Activated CD4-positive, alpha-beta T cell treated with anti-CD3 and anti-CD28 coated beads, Interleukin-2, amount 10 ng/mL, durations not matched to agents 7 days and 5 days (primary cell): ENCODE results near the gene ERI3. TPM values are rescaled to one million over a fixed set of nuclear protein-coding genes. Genes with fewer than 3 reads are reported as not detected.

ENCODE experiments used
- CTCF ChIA-PET: fragments of 350-600 bp; sonication (Branson Sonifier 250); formaldehyde crosslinking; loops from one replicate; lab custom pipeline; 2021; ENCODE audit warnings: antibody characterized with exemption; lab: Charles Lee
- POLR2A ChIA-PET: fragments of 350-600 bp; sonication (Branson Sonifier 250); formaldehyde crosslinking; loops from one replicate; lab custom pipeline; 2021; ENCODE audit warnings: antibody characterized with exemption; lab: Charles Lee
- DNase-seq: peaks from one replicate; pipeline ENCODE4 v3.0.0-alpha.2; 2020
- H3K27ac Mint-ChIP-seq: one replicate; pipeline ENCODE4 v1.8.0; 2021; ENCODE audit warnings: mild to moderate bottlenecking, moderate library complexity, mixed read lengths
- H3K27me3 Mint-ChIP-seq: one replicate; pipeline ENCODE4 v1.8.0; 2021; ENCODE audit warnings: mixed read lengths
- H3K36me3 Mint-ChIP-seq: one replicate; pipeline ENCODE4 v1.8.0; 2021; ENCODE audit warnings: low read depth, mixed read lengths
- H3K4me1 Mint-ChIP-seq: one replicate; pipeline ENCODE4 v1.8.0; 2021; ENCODE audit warnings: mixed read lengths
- H3K4me3 Mint-ChIP-seq: one replicate; pipeline ENCODE4 v1.8.0; 2021; ENCODE audit warnings: mild to moderate bottlenecking, moderate library complexity, mixed read lengths
- H3K9me3 Mint-ChIP-seq: one replicate; pipeline ENCODE4 v1.8.0; 2021; ENCODE audit warnings: mixed read lengths
- total RNA-seq, 2 experiments: library from RNA; stranded (reverse); gene quantifications; one replicate each; pipeline ENCODE4 v1.2.3, GENCODE V29; 2021

Gene ERI3
- total RNA-seq, 2 experiments from 2014 or later = 27.8 to 29.2 TPM

DNA sequence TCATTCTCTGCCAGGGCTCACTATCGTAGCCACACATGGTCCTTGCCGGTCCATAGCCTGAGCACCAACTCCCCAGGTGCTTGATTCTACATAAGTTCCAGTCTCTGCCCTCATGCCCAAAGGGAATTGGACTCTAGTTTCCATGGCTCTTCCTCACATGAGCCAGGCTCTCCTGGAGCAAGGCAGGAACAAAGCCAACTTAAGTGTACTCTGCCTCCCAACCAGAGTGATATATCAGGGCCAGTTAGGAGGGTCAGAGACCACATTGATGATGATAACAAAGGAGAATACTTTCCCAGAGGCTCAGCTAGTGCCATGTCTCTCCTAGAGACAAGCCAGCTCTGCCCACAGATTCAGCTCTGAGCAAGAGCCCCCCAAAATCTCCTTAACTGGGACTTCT is 70.9 kb downstream of the ERI3 start:
- Mint-ChIP-seq H3K27me3 (no peaks in the 10 kb centered on the region), H3K4me1 (no peaks in the 10 kb centered on the region), H3K4me3 (no peak overlapping the region), H3K36me3 (peaks cover 9% of the 10 kb centered on the region), H3K27ac (no peak overlapping the region), H3K9me3 (no peaks in the 10 kb centered on the region)
- DNase-seq = no peak
- ChIA-PET CTCF (interaction anchor here (1.3 to 1.4 kb wide), 2 partner anchors 12 kb away, joined by 4 to 5 read pairs; no protein-coding TSS in a partner anchor), POLR2A (no interaction called here)

DNA sequence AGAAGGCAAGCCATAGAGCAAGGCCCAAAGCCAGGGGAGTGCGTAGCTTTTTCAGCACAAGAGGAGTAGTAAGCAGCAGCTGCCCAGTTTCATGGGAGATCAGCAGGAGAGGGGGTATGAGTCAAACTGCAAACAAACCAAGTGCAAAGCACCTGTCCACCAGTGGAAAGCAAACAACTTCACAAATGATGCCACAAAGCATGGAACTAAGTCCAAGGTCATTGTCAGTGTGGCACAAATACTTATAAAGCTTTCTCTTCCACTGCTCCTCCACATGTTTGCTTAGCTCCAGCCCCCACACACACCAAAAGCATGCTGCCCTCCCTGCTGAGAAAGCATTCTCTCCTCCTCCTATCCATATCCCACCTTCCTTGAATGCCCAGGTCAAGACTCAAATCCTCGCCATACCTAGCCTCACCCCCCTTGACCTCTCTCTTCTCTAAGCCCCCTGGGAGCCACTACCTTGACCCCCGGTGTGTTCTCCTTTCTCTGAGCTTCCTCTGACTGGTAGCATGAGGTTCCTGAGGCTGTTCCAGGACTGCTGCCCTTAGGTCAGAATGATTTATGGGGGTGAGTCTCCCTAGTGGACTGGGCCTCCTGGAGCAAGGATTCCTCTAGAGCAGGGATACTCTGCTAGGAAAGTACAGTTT is 71.4 kb downstream of the ERI3 start:
- ChIA-PET CTCF (interaction anchor here (0.6 to 1.3 kb wide), 2 partner anchors 13 to 41 kb away, joined by 4 to 5 read pairs; no protein-coding TSS in a partner anchor), POLR2A (no interaction called here)
- no peak overlapping the region for H3K27ac Mint-ChIP-seq

DNA sequence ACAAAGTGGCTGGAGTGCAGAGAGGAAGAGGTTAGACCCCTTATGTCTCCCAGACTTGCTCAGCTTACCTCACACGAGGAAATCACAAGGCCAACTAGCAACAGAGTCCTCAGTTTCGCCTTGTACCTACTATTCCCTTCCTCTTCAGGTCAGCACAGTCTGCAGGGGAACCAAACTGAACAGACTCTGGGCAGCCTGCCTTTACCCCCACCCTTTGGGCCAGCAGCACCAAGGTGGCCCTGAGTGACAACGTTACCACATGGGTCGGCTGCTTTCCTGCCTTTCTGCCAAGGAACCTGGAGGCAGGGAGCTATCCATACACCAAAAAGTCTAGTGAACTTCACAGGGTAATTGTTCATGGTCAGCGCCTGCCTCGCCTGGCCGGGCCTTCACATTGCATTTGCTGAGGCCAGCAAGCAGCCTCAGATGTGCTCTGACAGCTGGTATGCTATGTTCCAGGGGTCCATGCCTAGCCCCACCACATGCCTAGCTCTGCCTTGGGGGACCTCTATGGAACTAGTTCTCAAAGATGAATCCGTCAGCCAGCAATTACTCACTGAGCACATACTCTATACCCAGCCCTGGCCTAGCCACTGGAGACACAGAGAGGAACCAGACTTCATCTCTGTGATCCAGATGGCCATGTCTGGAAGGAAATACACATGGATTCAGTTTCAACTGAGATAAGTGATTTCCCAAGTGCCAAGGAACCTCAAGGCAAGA is 72.2 kb downstream of the ERI3 start:
- ChIA-PET POLR2A (no interaction called here), CTCF (interaction anchor here (0.6 kb wide), 1 partner anchor 42 kb away, joined by 4 read pairs; no protein-coding TSS in a partner anchor)
- no peak for DNase-seq
- Mint-ChIP-seq H3K4me1 (no peaks in the 10 kb centered on the region), H3K4me3 (no peak overlapping the region), H3K27ac (no peak overlapping the region), H3K9me3 (no peaks in the 10 kb centered on the region), H3K27me3 (no peaks in the 10 kb centered on the region), H3K36me3 (peaks cover 9% of the 10 kb centered on the region)

More for the DNA sequence above, 71.4 kb downstream of the ERI3 start:
- H3K27me3 Mint-ChIP-seq = no peaks in the 10 kb centered on the region
- H3K4me1 Mint-ChIP-seq = no peaks in the 10 kb centered on the region
- H3K4me3 Mint-ChIP-seq = no peak overlapping the region
- DNase-seq = no peak
- H3K36me3 Mint-ChIP-seq = peaks cover 9% of the 10 kb centered on the region
- H3K9me3 Mint-ChIP-seq = no peaks in the 10 kb centered on the region

DNA sequence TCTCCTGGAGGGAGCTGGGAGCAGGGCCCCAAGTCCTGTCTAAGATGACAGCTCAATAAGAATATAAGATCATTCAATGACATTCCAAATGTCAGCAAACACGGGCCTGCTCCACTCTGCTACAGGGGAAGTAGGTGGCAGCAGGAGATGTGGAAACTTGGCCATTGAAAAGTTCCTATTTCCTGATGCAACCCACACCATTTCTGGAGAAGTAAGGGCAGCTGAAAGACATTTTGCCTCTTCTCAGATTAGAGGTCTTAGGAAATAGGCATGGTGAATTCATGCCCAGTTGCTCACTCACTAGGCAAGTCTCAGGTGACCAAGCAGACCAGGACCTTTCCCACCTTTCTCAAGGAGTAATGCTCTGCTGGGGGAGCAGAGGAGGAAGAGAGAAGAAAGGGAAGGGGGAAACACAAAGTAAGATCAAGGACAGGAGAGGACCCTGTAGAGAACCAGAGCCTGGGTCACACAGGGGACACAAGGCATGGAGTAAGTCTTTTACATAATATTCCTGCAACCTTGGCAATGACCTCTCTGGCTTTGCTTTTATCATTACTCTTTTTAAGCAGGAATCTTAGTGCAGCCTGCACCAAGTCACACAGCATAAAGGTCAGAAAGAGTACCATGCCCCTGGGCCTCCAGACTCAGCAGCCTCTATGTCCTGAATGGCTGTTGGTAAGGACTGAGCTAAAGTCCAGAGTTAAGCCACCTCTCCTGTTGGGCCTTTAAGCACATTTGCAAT is 72.9 kb downstream of the ERI3 start:
- DNase-seq = no peak
- Mint-ChIP-seq H3K27me3 (no peaks in the 10 kb centered on the region), H3K27ac (no peak overlapping the region), H3K36me3 (peaks cover 9% of the 10 kb centered on the region), H3K4me1 (no peaks in the 10 kb centered on the region), H3K9me3 (no peaks in the 10 kb centered on the region), H3K4me3 (no peak overlapping the region)
- CTCF ChIA-PET = no interaction called here
- POLR2A ChIA-PET = no interaction called here

DNA sequence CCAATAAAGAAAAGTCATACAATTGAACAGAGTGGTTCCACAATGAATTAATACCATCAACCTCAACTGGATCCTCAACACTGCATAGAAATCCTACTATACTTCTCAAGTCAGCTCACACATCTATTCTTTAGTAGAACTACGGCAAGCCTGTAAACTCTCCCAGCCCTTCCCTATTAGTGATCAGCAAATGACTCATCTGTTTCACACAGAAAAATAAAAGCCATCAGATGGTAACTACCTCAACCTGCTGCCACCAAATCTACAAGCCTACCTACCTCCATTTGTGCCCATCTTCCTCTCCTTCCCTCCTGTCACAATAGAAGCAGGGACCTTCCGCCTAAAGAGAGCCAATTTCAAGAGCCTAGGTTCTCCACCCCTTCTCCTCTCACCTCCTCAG is 78.2 kb downstream of the ERI3 start:
- CTCF ChIA-PET = interaction anchor here (1.2 kb wide), 1 partner anchor 11 kb away, joined by 3 read pairs; no protein-coding TSS in a partner anchor
- DNase-seq = no peak
- H3K4me3 Mint-ChIP-seq = no peak overlapping the region
- no peaks in the 10 kb centered on the region for H3K36me3 Mint-ChIP-seq
- no peaks in the 10 kb centered on the region for H3K27me3 Mint-ChIP-seq
- peaks cover 17% of the 10 kb centered on the region for H3K4me1 Mint-ChIP-seq
- H3K27ac Mint-ChIP-seq = no peak overlapping the region
- POLR2A ChIA-PET = no interaction called here
- no peaks in the 10 kb centered on the region for H3K9me3 Mint-ChIP-seq

DNA sequence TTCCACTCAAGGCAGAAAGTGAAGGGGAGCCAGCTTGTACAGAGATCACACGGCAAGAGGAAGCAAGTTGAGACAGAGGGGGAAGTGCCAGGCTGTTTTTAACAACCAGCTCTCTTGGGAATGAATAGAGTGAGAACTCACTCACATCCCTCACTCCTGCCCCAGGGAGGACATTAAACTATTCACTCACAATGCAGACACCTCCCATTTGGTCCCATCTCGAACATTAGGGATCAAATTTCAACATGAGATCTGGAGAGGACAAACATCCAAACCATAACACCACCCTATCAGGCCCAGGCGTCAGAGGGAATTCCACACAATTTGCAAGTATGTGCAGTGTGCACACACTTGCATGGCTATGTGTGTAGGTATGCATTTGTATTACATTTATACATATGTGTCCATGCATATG is 79.1 kb downstream of the ERI3 start:
- CTCF ChIA-PET = interaction anchor here (1.1 to 1.2 kb wide), 2 partner anchors 10 to 13 kb away, joined by 3 to 4 read pairs; no protein-coding TSS in a partner anchor
- Mint-ChIP-seq H3K27ac (no peak overlapping the region), H3K27me3 (no peaks in the 10 kb centered on the region), H3K4me3 (no peak overlapping the region), H3K4me1 (peaks cover 17% of the 10 kb centered on the region), H3K36me3 (no peaks in the 10 kb centered on the region), H3K9me3 (no peaks in the 10 kb centered on the region)
- POLR2A ChIA-PET = no interaction called here
- no peak for DNase-seq

DNA sequence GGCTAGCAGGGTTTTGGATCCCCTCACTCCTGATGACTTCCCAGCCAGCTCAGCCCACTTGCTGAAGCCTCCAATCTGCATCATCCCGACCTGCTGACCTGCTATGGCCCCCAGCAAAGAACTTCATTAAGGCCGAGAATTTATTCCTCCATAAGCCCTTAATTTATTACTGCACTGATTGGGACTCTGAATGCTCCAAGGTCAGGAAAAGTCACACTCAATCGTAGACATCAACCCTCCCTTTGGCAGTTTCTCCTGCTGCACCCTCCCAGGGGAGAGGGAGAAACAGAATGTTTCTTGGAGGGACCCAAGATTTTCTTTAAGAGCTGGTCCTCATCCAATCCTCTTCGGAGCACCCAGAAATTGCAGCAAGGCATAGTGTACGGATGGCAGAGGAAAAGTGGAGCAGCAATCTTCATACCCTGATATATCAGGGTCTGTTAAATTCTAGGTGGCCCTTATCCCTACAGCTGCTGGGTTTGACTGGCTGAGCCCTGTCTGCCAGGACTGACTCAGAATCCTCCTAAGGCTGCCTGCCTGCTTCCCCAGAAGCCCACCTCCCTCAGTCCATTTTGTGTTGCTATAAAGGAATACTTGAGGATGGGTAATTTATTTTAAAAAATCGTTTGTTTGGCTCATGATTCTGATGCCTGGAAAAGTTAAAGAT is 79.6 kb downstream of the ERI3 start:
- no peaks in the 10 kb centered on the region for H3K27me3 Mint-ChIP-seq
- H3K9me3 Mint-ChIP-seq = no peaks in the 10 kb centered on the region
- ChIA-PET POLR2A (no interaction called here), CTCF (interaction anchor here (1.1 kb wide), 1 partner anchor 13 kb away, joined by 4 read pairs; no protein-coding TSS in a partner anchor)
- H3K36me3 Mint-ChIP-seq = no peaks in the 10 kb centered on the region
- no peak overlapping the region for H3K27ac Mint-ChIP-seq
- DNase-seq = no peak
- peaks cover 17% of the 10 kb centered on the region for H3K4me1 Mint-ChIP-seq
- no peak overlapping the region for H3K4me3 Mint-ChIP-seq

DNA sequence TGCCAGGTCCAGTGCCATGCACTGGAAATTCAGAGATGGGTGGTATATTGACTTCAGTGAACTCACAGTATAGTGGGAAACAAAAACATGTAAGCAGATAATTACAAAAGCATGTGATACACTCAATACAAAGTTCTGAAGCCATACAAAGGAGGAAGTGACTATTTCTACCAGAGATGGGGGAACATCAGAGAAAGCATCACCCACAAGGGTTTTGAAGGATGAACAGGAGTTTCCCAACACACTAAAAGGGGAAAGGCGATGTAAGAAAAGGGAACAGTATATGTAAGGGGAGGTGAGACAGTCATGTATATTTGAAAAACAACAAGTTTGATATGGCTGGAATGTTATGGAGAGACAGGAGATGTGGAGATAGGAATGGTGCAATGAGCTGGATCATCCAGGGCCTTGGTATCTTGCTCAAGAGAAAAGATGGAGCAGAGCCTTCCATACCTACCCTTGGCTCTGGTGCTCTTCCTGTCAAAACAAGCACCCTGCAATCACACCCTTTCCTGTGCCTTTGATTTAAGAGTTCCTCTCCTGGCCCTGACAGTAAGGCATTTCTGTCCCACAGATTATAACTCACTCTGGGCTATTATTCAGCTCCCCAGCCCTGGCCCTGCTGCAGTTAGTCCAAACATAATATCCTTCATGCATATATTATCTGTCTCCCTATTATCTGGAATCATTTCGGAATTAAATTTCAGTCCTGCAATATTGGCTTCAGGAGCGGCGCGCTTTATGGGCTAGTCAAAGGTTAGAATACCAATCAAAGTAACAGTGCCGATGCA is 81.3 kb downstream of the ERI3 start:
- CTCF ChIA-PET = no interaction called here
- Mint-ChIP-seq H3K4me3 (no peak overlapping the region), H3K36me3 (no peaks in the 10 kb centered on the region), H3K9me3 (no peaks in the 10 kb centered on the region), H3K27me3 (no peaks in the 10 kb centered on the region), H3K4me1 (peaks cover 17% of the 10 kb centered on the region), H3K27ac (no peak overlapping the region)
- POLR2A ChIA-PET = no interaction called here
- no peak for DNase-seq

DNA sequence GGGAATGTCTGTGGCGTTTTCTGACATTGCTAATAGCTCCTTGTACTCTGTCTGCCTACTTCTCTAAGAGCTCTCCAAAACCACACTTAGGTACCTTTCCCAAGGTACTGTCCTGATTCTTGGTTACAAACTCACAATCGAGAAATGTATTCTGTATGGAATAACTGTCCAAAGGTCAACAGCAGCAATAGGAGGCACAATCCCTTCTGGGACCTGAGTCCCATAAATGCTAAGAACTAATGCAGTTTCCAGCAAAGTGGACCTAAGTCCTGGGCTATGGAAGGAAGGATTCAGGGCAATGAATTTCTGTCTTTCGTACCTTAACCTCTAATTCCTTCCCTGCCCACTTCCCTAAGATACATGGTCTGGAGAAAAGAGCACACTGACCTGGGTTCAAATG is 82.1 kb downstream of the ERI3 start:
- H3K4me1 Mint-ChIP-seq = peaks cover 17% of the 10 kb centered on the region
- ChIA-PET POLR2A (no interaction called here), CTCF (no interaction called here)
- H3K9me3 Mint-ChIP-seq = no peaks in the 10 kb centered on the region
- DNase-seq = no peak
- H3K27ac Mint-ChIP-seq = no peak overlapping the region
- no peaks in the 10 kb centered on the region for H3K36me3 Mint-ChIP-seq
- no peaks in the 10 kb centered on the region for H3K27me3 Mint-ChIP-seq
- no peak overlapping the region for H3K4me3 Mint-ChIP-seq

DNA sequence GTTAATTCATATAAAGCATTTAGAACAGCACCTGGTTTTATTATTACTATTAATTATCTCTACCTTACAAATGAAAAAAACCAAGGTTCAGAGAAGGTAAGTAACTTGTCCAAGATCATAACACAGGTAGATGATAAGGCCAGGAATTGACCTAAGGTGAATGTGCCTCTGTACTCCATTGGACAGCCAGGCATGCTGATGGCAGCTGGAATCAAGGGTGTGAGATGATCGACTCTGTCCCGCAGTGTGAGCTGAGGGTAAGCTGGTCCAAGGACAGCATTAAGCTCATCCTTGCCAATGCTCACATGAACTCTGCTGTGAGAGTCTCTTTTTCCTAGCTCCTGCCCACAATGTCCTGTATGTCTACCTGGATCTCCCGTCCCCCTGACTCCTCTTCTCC is 83.4 kb downstream of the ERI3 start:
- ChIA-PET CTCF (interaction anchor here (1.0 to 1.1 kb wide), 2 partner anchors 13 to 120 kb away, joined by 3 to 4 read pairs; no protein-coding TSS in a partner anchor), POLR2A (no interaction called here)
- Mint-ChIP-seq H3K4me3 (no peak overlapping the region), H3K27ac (no peak overlapping the region), H3K9me3 (no peaks in the 10 kb centered on the region), H3K4me1 (peaks cover 17% of the 10 kb centered on the region), H3K36me3 (no peaks in the 10 kb centered on the region), H3K27me3 (no peaks in the 10 kb centered on the region)
- no peak for DNase-seq

DNA sequence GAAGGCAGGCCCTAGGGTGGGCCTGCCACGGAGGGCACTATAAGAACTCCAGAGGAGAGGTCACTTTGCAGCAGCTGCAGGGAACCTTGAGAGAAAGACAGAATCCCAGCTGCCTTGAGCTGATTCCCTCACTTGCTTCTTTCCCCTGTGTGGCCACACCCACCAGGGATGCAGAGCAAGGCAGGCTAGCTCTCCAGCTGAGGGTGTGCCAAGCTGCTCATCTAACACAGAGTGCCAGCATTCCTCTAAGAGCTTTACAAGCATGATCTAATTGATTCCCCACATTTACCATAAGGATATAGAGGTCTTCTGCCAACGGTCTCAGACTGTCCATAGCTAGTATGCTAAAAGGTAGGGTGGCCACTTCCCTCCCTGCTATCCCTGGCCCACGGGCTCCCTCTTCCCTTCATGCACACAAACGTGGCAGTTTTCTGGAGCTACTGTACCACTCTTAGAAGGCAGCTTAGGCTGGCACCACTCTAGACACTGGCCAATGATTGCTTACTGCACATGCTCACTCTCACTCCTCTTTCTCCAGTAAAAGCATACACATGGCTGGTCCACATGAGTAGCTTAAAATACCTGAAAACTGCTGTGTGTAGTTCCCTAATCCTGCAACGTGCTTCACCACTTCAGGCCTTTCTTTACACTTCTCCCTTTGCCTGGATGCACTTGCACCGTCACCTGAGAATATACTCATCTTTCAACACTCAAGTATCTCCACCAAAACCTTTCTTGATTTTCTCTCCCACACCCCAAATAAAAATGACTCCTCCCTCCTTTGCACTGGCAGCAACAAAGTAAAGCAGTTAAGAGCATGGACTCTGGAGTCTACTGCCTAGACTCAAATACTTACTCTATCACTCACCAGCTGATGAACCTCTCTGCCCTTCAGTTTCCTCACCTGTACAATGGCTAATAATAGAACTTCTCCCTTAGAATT is 84.1 kb downstream of the ERI3 start:
- CTCF ChIA-PET = interaction anchor here (1.0 kb wide), 1 partner anchor 14 kb away, joined by 4 read pairs; no protein-coding TSS in a partner anchor
- H3K9me3 Mint-ChIP-seq = no peaks in the 10 kb centered on the region
- H3K36me3 Mint-ChIP-seq = no peaks in the 10 kb centered on the region
- DNase-seq = no peak
- H3K4me3 Mint-ChIP-seq = no peak overlapping the region
- H3K27ac Mint-ChIP-seq = no peak overlapping the region
- POLR2A ChIA-PET = no interaction called here
- peaks cover 18% of the 10 kb centered on the region for H3K4me1 Mint-ChIP-seq
- no peaks in the 10 kb centered on the region for H3K27me3 Mint-ChIP-seq
